HepG2 (cell line): ENCODE data around the gene OPA3. TPM values are rescaled to one million over a fixed set of nuclear protein-coding genes. Genes with fewer than 3 reads are reported as not detected.

Experiments
- ATF5 ChIP-seq: sonication (generic); formaldehyde crosslinking; IDR thresholded peaks from 2 replicates; pipeline ENCODE4 v1.4.0; 2020; ENCODE audit warnings: mild to moderate bottlenecking, low read depth, missing genetic modification reagents
- BCL6 ChIP-seq: IDR thresholded peaks from 2 replicates; pipeline ENCODE4 v1.6.1; 2016; ENCODE audit warnings: missing genetic modification reagents, missing compliant biosample characterization
- FOXK2 ChIP-seq: fragments of 450-650 bp; IDR thresholded peaks from 2 replicates; pipeline ENCODE4 v1.6.1; 2016
- ISX ChIP-seq: sonication (generic); formaldehyde crosslinking; conservative IDR thresholded peaks from 2 replicates; pipeline ENCODE4 v1.5.0; 2020; ENCODE audit warnings: missing genetic modification reagents
- KDM3A ChIP-seq: IDR thresholded peaks from 2 replicates; pipeline ENCODE4 v1.6.1; 2018; ENCODE audit warnings: low read depth, missing compliant biosample characterization
- NCOR1 ChIP-seq: fragments of 200-600 bp; sonication (generic); IDR thresholded peaks from 2 replicates; pipeline ENCODE4 v1.7.0; 2017; ENCODE audit warnings: antibody characterized with exemption, low read length, borderline replicate concordance
- NFYB ChIP-seq: sonication (generic); formaldehyde crosslinking; IDR thresholded peaks from 2 replicates; pipeline ENCODE4 v1.4.0; 2020; ENCODE audit warnings: missing genetic modification reagents
- SMARCE1 ChIP-seq: fragments of 450-650 bp; IDR thresholded peaks from 2 replicates; pipeline ENCODE4 v1.6.1; 2017; ENCODE audit warnings: borderline replicate concordance
- SSRP1 ChIP-seq: IDR thresholded peaks from 2 replicates; pipeline ENCODE4 v1.6.1; 2016; ENCODE audit warnings: control low read depth
- STAG1 ChIP-seq: sonication (generic); formaldehyde crosslinking; IDR thresholded peaks from 2 replicates; pipeline ENCODE4 v1.4.0; 2020; ENCODE audit warnings: missing genetic modification reagents
- ZBTB21 ChIP-seq: sonication (generic); formaldehyde crosslinking; IDR thresholded peaks from 2 replicates; pipeline ENCODE4 v1.4.0; 2020; ENCODE audit warnings: missing genetic modification reagents
- ZBTB4 ChIP-seq: sonication (generic); formaldehyde crosslinking; IDR thresholded peaks from 2 replicates; pipeline ENCODE4 v1.4.0; 2020; ENCODE audit warnings: missing genetic modification reagents, mild to moderate bottlenecking, borderline replicate concordance
- ZFP37 ChIP-seq: sonication (generic); formaldehyde crosslinking; IDR thresholded peaks from 2 replicates; pipeline ENCODE4 v1.4.0; 2020; ENCODE audit warnings: missing genetic modification reagents, borderline replicate concordance
- ZNF124 ChIP-seq: sonication (generic); formaldehyde crosslinking; IDR thresholded peaks from 2 replicates; pipeline ENCODE4 v1.4.0; 2020; ENCODE audit warnings: missing genetic modification reagents
- ZNF484 ChIP-seq: sonication (generic); formaldehyde crosslinking; IDR thresholded peaks from 2 replicates; pipeline ENCODE4 v1.5.1; 2020; ENCODE audit warnings: mild to moderate bottlenecking, low read depth, missing genetic modification reagents, borderline replicate concordance
- ZNF879 ChIP-seq: sonication (generic); formaldehyde crosslinking; IDR thresholded peaks from 2 replicates; pipeline ENCODE4 v1.8.1; 2023; ENCODE audit warnings: missing genetic modification reagents
- polyA plus RNA-seq, 8 experiments: library from polyadenylated mRNA; depleted of rRNA in 3 of 8; stranded (reverse) in 7 of 8; unstranded in 1 of 8; fragments of >200 nt; fragmentation: Illumina TruSeq in 4 of 8; extraction: Trizol in 4 of 8; gene quantifications; 2 replicates each; pipeline versions ENCODE4 v1.2.1 to v1.2.3, GENCODE V29; 2011 to 2016; ENCODE audit warnings: low read depth in 4 of 8, missing spikeins in 1 of 8, mixed read lengths in 1 of 8; ENCODE audit not compliant: insufficient read depth in 1 of 8
- total RNA-seq, 5 experiments: library from RNA; depleted of rRNA; stranded (reverse); fragments of >200 nt; fragmentation: Illumina TruSeq; extraction: Trizol; gene quantifications; 2 replicates each; pipeline ENCODE4 v1.2.3, GENCODE V29; 2016; ENCODE audit warnings: low read depth in 1 of 5
- TF ChIP-seq, protein P1 (sequence below): sonication (generic); formaldehyde crosslinking; IDR thresholded peaks from 2 replicates; pipeline ENCODE4 v1.4.0; 2020; ENCODE audit warnings: missing genetic modification reagents, mild to moderate bottlenecking, borderline replicate concordance
- TF ChIP-seq, protein P2 (sequence below): fragments of 450-650 bp; IDR thresholded peaks from 2 replicates; pipeline ENCODE4 v1.6.1; 2017
- TF ChIP-seq, protein P3 (sequence below): sonication (generic); formaldehyde crosslinking; IDR thresholded peaks from 2 replicates; pipeline ENCODE4 v1.4.0; 2020; ENCODE audit warnings: missing genetic modification reagents, borderline replicate concordance

OPA3 gene
- total and polyA plus RNA-seq, 2 of the 13 experiments (the other 11 are each of a cell fraction or from before 2014, with no cell fraction given) = 8.3 to 17.7 TPM

- TF ChIP-seq ZBTB4 (CRISPR knock-in tag) = peak; percentile 58; the same call in 1 of the 2 replicates
- TF ChIP-seq, protein P1, sequence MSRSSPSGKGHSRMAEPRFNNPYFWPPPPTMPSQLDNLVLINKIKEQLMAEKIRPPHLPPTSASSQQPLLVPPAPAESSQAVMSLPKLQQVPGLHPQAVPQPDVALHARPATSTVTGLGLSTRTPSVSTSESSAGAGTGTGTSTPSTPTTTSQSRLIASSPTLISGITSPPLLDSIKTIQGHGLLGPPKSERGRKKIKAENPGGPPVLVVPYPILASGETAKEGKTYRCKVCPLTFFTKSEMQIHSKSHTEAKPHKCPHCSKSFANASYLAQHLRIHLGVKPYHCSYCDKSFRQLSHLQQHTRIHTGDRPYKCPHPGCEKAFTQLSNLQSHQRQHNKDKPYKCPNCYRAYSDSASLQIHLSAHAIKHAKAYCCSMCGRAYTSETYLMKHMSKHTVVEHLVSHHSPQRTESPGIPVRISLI (CRISPR knock-in tag) = no peak
- TF ChIP-seq SMARCE1 = no peak
- no peak for TF ChIP-seq ZBTB21
- no peak for TF ChIP-seq FOXK2
- TF ChIP-seq ZNF879 = no peak; the same call in 1 of the 2 replicates
- TF ChIP-seq ZFP37 = no peak
- TF ChIP-seq BCL6 (CRISPR knock-in tag) = peak; percentile 52
- TF ChIP-seq NCOR1 = no peak
- TF ChIP-seq, protein P2, sequence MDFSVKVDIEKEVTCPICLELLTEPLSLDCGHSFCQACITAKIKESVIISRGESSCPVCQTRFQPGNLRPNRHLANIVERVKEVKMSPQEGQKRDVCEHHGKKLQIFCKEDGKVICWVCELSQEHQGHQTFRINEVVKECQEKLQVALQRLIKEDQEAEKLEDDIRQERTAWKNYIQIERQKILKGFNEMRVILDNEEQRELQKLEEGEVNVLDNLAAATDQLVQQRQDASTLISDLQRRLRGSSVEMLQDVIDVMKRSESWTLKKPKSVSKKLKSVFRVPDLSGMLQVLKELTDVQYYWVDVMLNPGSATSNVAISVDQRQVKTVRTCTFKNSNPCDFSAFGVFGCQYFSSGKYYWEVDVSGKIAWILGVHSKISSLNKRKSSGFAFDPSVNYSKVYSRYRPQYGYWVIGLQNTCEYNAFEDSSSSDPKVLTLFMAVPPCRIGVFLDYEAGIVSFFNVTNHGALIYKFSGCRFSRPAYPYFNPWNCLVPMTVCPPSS = no peak
- no peak for TF ChIP-seq ATF5 (CRISPR knock-in tag)
- TF ChIP-seq KDM3A (CRISPR knock-in tag) = peak; percentile 89; the same call in 1 of the 2 replicates
- TF ChIP-seq SSRP1 (CRISPR knock-in tag) = 0 out of 2 replicates have a peak, but pooled peaks have one; percentile 64
- TF ChIP-seq ISX (CRISPR knock-in tag) = no peak
- TF ChIP-seq, protein P3, sequence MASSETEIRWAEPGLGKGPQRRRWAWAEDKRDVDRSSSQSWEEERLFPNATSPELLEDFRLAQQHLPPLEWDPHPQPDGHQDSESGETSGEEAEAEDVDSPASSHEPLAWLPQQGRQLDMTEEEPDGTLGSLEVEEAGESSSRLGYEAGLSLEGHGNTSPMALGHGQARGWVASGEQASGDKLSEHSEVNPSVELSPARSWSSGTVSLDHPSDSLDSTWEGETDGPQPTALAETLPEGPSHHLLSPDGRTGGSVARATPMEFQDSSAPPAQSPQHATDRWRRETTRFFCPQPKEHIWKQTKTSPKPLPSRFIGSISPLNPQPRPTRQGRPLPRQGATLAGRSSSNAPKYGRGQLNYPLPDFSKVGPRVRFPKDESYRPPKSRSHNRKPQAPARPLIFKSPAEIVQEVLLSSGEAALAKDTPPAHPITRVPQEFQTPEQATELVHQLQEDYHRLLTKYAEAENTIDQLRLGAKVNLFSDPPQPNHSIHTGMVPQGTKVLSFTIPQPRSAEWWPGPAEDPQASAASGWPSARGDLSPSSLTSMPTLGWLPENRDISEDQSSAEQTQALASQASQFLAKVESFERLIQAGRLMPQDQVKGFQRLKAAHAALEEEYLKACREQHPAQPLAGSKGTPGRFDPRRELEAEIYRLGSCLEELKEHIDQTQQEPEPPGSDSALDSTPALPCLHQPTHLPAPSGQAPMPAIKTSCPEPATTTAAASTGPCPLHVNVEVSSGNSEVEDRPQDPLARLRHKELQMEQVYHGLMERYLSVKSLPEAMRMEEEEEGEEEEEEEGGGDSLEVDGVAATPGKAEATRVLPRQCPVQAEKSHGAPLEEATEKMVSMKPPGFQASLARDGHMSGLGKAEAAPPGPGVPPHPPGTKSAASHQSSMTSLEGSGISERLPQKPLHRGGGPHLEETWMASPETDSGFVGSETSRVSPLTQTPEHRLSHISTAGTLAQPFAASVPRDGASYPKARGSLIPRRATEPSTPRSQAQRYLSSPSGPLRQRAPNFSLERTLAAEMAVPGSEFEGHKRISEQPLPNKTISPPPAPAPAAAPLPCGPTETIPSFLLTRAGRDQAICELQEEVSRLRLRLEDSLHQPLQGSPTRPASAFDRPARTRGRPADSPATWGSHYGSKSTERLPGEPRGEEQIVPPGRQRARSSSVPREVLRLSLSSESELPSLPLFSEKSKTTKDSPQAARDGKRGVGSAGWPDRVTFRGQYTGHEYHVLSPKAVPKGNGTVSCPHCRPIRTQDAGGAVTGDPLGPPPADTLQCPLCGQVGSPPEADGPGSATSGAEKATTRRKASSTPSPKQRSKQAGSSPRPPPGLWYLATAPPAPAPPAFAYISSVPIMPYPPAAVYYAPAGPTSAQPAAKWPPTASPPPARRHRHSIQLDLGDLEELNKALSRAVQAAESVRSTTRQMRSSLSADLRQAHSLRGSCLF (CRISPR knock-in tag) = no peak
- TF ChIP-seq ZNF484 (CRISPR knock-in tag) = no peak
- peak; percentile 92 for TF ChIP-seq STAG1 (CRISPR knock-in tag)
- peak; percentile 87; the same call in 1 of the 2 replicates for TF ChIP-seq ZNF124
- peak; percentile 45; the same call in 1 of the 2 replicates for TF ChIP-seq NFYB (CRISPR knock-in tag)
These were observed 6.5 kb upstream of the OPA3 start (continued) for GRCh38 chr19:45591004-45591637.
